Upper lobe of right lung (tissue), 1 donor: Measurements from ENCODE around the gene PRR35. TPM values are rescaled to one million over a fixed set of nuclear protein-coding genes. Genes with fewer than 3 reads are reported as not detected.

Source experiments
- ATAC-seq: fragments of 200-7000 bp; cut with Tn5 transposase; one replicate; pipeline ENCODE4 v1.9.1; 2020; ENCODE audit warnings: mild to moderate bottlenecking, moderate library complexity
- DNase-seq: peaks from one replicate; pipeline ENCODE4 v3.0.0-alpha.2; 2020
- H3K27ac ChIP-seq: fragments of 200-600 bp; one replicate; pipeline ENCODE4 v1.8.0; 2022
- H3K27me3 ChIP-seq: fragments of 200-600 bp; one replicate; pipeline ENCODE4 v1.8.0; 2022; ENCODE audit warnings: mild to moderate bottlenecking
- H3K36me3 ChIP-seq: fragments of 200-600 bp; one replicate; pipeline ENCODE4 v1.8.0; 2022
- H3K4me1 ChIP-seq: fragments of 200-600 bp; one replicate; pipeline ENCODE4 v1.8.0; 2022
- H3K4me3 ChIP-seq: fragments of 200-600 bp; one replicate; pipeline ENCODE4 v1.8.0; 2022; ENCODE audit warnings: mild to moderate bottlenecking
- H3K9me3 ChIP-seq: fragments of 200-600 bp; one replicate; pipeline ENCODE4 v1.8.0; 2022
- CTCF ChIP-seq: fragments of 200-600 bp; IDR thresholded peaks from one replicate; pipeline ENCODE4 v1.8.0; 2022; ENCODE audit warnings: antibody characterized with exemption
- intact Hi-C: fragments of 100-400 bp; cut with DNase I; formaldehyde crosslinking; loops from one replicate; pipeline ENCODE4 v1.11.0; 2022
- total RNA-seq: library from RNA; stranded (reverse); fragmentation: NEBNext Ultra II Directional; extraction: Animal tissue kit (Norgen Biotek cat#: 25700); gene quantifications from one replicate; pipeline ENCODE4 v1.2.1, GENCODE V29; 2021
- donor health status: DM: no; HTN: yes; CAD: no; lungs with severe emphysema.

The PRR35 gene
- total RNA-seq, 1 donor from 2014 or later, result not detected

- no peak for DNase-seq
- no peak for ATAC-seq
- H3K36me3 ChIP-seq, result no peaks in the 10 kb centered on the region
- no peak overlapping the region for H3K27ac ChIP-seq
- H3K9me3 ChIP-seq, result no peaks in the 10 kb centered on the region
- no peak overlapping the region for H3K4me3 ChIP-seq
- intact Hi-C loops, result no loop called here
- no peaks in the 10 kb centered on the region for H3K27me3 ChIP-seq
- H3K4me1 ChIP-seq, result peaks cover 22% of the 10 kb centered on the region
- no peak for TF ChIP-seq CTCF
These were observed 26.0 kb downstream of the PRR35 start for GRCh38 chr16:586047-586644.

- H3K4me1 ChIP-seq, result peaks cover 29% of the 10 kb centered on the region
- no peak overlapping the region for H3K4me3 ChIP-seq
- no peaks in the 10 kb centered on the region for H3K36me3 ChIP-seq
- ATAC-seq (no peak), DNase-seq (no peak)
- intact Hi-C loops, result no loop called here
- H3K27me3 ChIP-seq, result no peaks in the 10 kb centered on the region
- no peak for TF ChIP-seq CTCF
- no peak overlapping the region for H3K27ac ChIP-seq
- H3K9me3 ChIP-seq, result no peaks in the 10 kb centered on the region
These were observed 26.7 kb downstream of the PRR35 start for GRCh38 chr16:586645-587590.

- Histone ChIP-seq H3K36me3 (no peaks in the 10 kb centered on the region), H3K9me3 (no peaks in the 10 kb centered on the region), H3K4me3 (peak overlapping the region; percentile 95), H3K27ac (peak overlapping the region; percentile 98), H3K4me1 (peaks cover 46% of the 10 kb centered on the region), H3K27me3 (no peaks in the 10 kb centered on the region)
- DNase-seq (peak; percentile 82), ATAC-seq (no peak)
- intact Hi-C loops, result no loop called here
- no peak for TF ChIP-seq CTCF
These were observed 28.4 kb downstream of the PRR35 start for GRCh38 chr16:588639-588888.

- Histone ChIP-seq H3K27me3 (no peaks in the 10 kb centered on the region), H3K36me3 (no peaks in the 10 kb centered on the region), H3K4me3 (peak overlapping the region; percentile 95), H3K4me1 (peaks cover 51% of the 10 kb centered on the region), H3K9me3 (no peaks in the 10 kb centered on the region), H3K27ac (peak overlapping the region; percentile 98)
- no peak for TF ChIP-seq CTCF
- peak; percentile 99 for DNase-seq
- intact Hi-C loops, result no loop called here
- ATAC-seq, result peak; percentile 81
These were observed 28.9 kb downstream of the PRR35 start for GRCh38 chr16:588889-589657.

- no peaks in the 10 kb centered on the region for H3K36me3 ChIP-seq
- H3K27me3 ChIP-seq, result no peaks in the 10 kb centered on the region
- H3K4me1 ChIP-seq, result peaks cover 56% of the 10 kb centered on the region
- intact Hi-C loops, result no loop called here
- H3K9me3 ChIP-seq, result no peaks in the 10 kb centered on the region
- DNase-seq (peak; percentile 100), ATAC-seq (peak; percentile 89)
- H3K4me3 ChIP-seq, result peak within 1 kb of the TSS; percentile 95
- peak within 1 kb of the TSS; percentile 98 for H3K27ac ChIP-seq
- TF ChIP-seq CTCF, result peak; percentile 25
These were observed 29.5 kb downstream of the PRR35 start, which contains the start of gene RAB40C for GRCh38 chr16:589658-590187. RAB40C (plus strand) TSS chr16:590066; CDS start chr16:590292, 226 bp downstream.
